ENCODE measurements around the gene SNAPC4. TPM values are rescaled to one million over a fixed set of nuclear protein-coding genes. Genes with fewer than 3 reads are reported as not detected.

SNAPC4 gene
- total and polyA plus RNA-seq, 4 donors, result 6.8 to 12.4 (median 9.8) TPM

DNA sequence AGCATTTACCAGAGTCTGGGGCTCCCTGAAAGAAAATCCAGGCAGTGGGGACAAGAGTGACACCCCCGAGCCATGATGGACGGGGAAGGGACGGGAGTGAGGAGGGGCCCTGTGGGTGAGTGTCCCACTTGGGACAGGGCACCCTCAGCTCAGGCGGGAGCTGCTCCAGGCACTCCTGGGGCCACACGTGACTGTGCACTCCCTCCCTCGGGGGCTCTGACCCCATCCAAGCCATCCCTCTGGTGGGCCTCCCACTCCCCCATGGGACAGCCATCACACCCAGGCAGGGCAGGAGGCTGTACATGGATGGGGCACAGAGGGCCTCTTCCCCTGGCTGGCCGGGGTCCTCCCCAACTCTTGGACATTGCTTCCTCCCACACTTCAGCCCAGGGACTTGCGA, 23.5 kb downstream of the SNAPC4 start:
- H3K27ac ChIP-seq (ENCODE audit: low read depth in 1 of 2, low read length in 1 of 2), result no peak overlapping the region
- peaks cover 0 to 19% (median 6%) of the 10 kb centered on the region in 5 donors for H3K4me1 ChIP-seq (ENCODE audit: control insufficient read depth in 5 of 5, insufficient read depth in 5 of 5, low read length in 5 of 5)
- H3K9me3 ChIP-seq (ENCODE audit: control insufficient read depth in 4 of 4, insufficient read depth in 3 of 4, low read length in 3 of 4), result no peaks in the 10 kb centered on the region
- peaks cover 0 to 34% (median 4%) of the 10 kb centered on the region in 4 donors for H3K36me3 ChIP-seq (ENCODE audit: control insufficient read depth in 4 of 4, insufficient read depth in 4 of 4, low read length in 4 of 4)
- 78 to 80% methylated on average over 8 of the region's 8 CpGs for WGBS, 2 donors
- H3K27me3 ChIP-seq (ENCODE audit: control insufficient read depth in 3 of 3, insufficient read depth in 3 of 3, low read length in 2 of 3), result no peaks in the 10 kb centered on the region
- no peak overlapping the region for H3K4me3 ChIP-seq
- no peak for TF ChIP-seq CTCF (IDR thresholded peaks at IDR 0.05; ENCODE audit: control extremely low read depth, extremely low read depth)
- DNase-seq, result no peak
- ATAC-seq (ENCODE audit: insufficient read depth, low FRiP score), result no peak
- no peak overlapping the region for H3K9ac ChIP-seq (ENCODE audit: insufficient read depth in 1 of 2, low read length in 2 of 2)

- Histone ChIP-seq H3K27ac (ENCODE audit: low read depth in 1 of 2, low read length in 1 of 2) (no peak overlapping the region), H3K36me3 (ENCODE audit: control insufficient read depth in 4 of 4, insufficient read depth in 4 of 4, low read length in 4 of 4) (peaks cover 0 to 21% (median 4%) of the 10 kb centered on the region in 4 donors), H3K9me3 (ENCODE audit: control insufficient read depth in 4 of 4, insufficient read depth in 3 of 4, low read length in 3 of 4) (no peaks in the 10 kb centered on the region), H3K4me1 (ENCODE audit: control insufficient read depth in 5 of 5, insufficient read depth in 5 of 5, low read length in 5 of 5) (peaks cover 0 to 19% (median 6%) of the 10 kb centered on the region in 5 donors), H3K4me3 (no peak overlapping the region), H3K9ac (ENCODE audit: insufficient read depth in 1 of 2, low read length in 2 of 2) (no peak overlapping the region), H3K27me3 (ENCODE audit: control insufficient read depth in 3 of 3, insufficient read depth in 3 of 3, low read length in 2 of 3) (no peaks in the 10 kb centered on the region)
- no peak for TF ChIP-seq CTCF (IDR thresholded peaks at IDR 0.05; ENCODE audit: control extremely low read depth, extremely low read depth)
- ATAC-seq (ENCODE audit: insufficient read depth, low FRiP score) (no peak), DNase-seq (no peak)
- WGBS, 2 donors, result 92 to 94% methylated on average over 12 of the region's 12 CpGs
These were observed 24.9 kb downstream of the SNAPC4 start for GRCh38 chr9:136375096-136375495.

- TF ChIP-seq CTCF (IDR thresholded peaks at IDR 0.05; ENCODE audit: control extremely low read depth, extremely low read depth), result no peak
- H3K4me3 ChIP-seq, result no peak overlapping the region
- peaks cover 0 to 12% (median 1%) of the 10 kb centered on the region in 4 donors for H3K36me3 ChIP-seq (ENCODE audit: control insufficient read depth in 4 of 4, insufficient read depth in 4 of 4, low read length in 4 of 4)
- ATAC-seq (ENCODE audit: insufficient read depth, low FRiP score), result no peak
- no peaks in the 10 kb centered on the region for H3K9me3 ChIP-seq (ENCODE audit: control insufficient read depth in 4 of 4, insufficient read depth in 3 of 4, low read length in 3 of 4)
- no peaks in the 10 kb centered on the region for H3K27me3 ChIP-seq (ENCODE audit: control insufficient read depth in 3 of 3, insufficient read depth in 3 of 3, low read length in 2 of 3)
- WGBS, 2 donors, result 86 to 88% methylated on average over 14 of the region's 14 CpGs
- no peak overlapping the region for H3K27ac ChIP-seq (ENCODE audit: low read depth in 1 of 2, low read length in 1 of 2)
- no peak overlapping the region for H3K9ac ChIP-seq (ENCODE audit: insufficient read depth in 1 of 2, low read length in 2 of 2)
- DNase-seq, result no peak
- H3K4me1 ChIP-seq (ENCODE audit: control insufficient read depth in 5 of 5, insufficient read depth in 5 of 5, low read length in 5 of 5), result peaks cover 0 to 19% (median 6%) of the 10 kb centered on the region in 5 donors
These were observed 25.8 kb downstream of the SNAPC4 start for GRCh38 chr9:136374183-136374575.

Measured in lung (tissue), 12 donors.